ENCODE results near the gene NCAPH2. TPM values are rescaled to one million over a fixed set of nuclear protein-coding genes. Genes with fewer than 3 reads are reported as not detected.
"Not testable (repeated sequence)": the region's sequence is repeated elsewhere in the genome, so short reads cannot be mapped to it uniquely, and the experiment has no call there.

NCAPH2 gene
- total RNA-seq, 1 experiment from 2014 or later: 51.8 TPM

GRCh38 chr22:50517495-50518260 lies 9.7 kb downstream of the NCAPH2 start:
- DNase-seq (ENCODE audit: low spot score): no peak

GRCh38 chr22:50518606-50519005 lies 10.6 kb downstream of the NCAPH2 start:
- no peak for DNase-seq (ENCODE audit: low spot score)

DNA sequence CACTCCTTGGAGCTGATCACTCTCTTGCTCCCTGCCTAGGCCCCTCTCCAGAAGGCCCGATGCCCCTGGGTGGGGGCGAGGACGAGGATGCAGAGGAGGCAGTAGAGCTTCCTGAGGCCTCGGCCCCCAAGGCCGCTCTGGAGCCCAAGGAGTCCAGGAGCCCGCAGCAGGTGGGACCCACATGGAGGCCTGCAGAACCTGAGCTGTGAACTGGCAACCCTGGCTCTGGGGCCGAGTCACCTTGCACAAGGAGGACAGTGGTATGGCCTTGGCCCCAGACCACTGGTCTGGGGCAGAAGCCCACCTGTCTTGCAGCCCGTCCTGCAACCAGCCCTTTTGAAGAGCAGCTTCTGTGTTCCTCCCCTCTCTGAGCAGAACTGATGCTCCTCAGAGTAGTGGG lies 11.1 kb downstream of the NCAPH2 start:
- DNase-seq (ENCODE audit: low spot score): no peak

- DNase-seq (ENCODE audit: low spot score): not testable (repeated sequence)
Measured at GRCh38 chr22:50520184-50520583, 12.2 kb downstream of the NCAPH2 start.

GRCh38 chr22:50520826-50521453 lies 12.9 kb downstream of the NCAPH2 start:
- DNase-seq (ENCODE audit: low spot score): no peak

DNA sequence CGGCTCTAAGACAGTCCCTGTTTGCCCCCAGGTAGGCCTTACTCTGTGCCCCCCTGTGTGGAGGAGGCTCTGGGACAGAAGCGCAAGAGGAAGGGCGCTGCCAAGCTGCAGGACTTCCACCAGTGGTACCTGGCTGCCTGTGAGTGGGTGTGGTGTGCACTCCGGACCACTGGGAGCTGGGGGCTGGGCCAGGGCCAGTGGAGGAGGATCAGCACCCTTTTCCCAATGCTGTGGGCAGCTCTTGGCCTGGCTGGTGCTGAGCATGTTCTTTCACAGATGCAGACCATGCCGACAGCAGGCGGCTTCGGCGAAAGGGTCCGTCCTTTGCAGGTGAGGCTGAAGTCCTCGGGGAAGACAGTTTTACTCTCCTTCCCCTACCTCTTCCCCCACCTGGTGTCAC lies 13.7 kb downstream of the NCAPH2 start:
- no peak for DNase-seq (ENCODE audit: low spot score)

DNA sequence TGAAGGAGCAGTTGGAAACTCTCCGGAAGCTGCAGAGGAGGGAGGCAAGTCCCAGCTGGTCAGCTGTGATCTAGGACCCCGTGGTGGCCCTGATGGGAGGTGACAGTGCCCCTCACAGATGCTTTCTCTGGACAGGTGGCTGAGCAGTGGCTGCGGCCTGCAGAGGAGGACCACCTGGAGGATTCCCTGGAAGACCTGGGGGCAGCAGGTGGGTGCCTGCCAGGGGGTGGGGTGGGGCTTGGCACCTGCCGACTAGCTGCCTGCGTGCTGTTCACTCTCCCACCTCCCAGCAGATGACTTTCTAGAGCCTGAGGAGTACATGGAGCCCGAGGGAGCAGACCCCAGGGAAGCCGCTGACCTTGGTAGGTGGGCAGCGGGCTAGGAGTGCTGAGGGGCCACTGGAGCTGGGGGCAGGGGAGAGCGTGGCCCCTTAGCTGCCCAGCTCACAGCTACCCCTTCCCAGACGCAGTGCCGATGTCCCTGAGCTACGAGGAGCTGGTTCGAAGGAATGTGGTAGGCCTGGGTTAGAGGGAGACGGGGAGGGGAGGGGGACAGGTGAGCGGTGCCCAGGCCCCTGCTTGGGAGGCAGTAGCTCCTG lies 14.3 kb downstream of the NCAPH2 start:
- DNase-seq (ENCODE audit: low spot score): no peak

GRCh38 chr22:50522806-50523438 lies 14.9 kb downstream of the NCAPH2 start:
- DNase-seq (ENCODE audit: low spot score): no peak

GRCh38 chr22:50523458-50523805 lies 15.4 kb downstream of the NCAPH2 start:
- no peak for DNase-seq (ENCODE audit: low spot score)

DNA sequence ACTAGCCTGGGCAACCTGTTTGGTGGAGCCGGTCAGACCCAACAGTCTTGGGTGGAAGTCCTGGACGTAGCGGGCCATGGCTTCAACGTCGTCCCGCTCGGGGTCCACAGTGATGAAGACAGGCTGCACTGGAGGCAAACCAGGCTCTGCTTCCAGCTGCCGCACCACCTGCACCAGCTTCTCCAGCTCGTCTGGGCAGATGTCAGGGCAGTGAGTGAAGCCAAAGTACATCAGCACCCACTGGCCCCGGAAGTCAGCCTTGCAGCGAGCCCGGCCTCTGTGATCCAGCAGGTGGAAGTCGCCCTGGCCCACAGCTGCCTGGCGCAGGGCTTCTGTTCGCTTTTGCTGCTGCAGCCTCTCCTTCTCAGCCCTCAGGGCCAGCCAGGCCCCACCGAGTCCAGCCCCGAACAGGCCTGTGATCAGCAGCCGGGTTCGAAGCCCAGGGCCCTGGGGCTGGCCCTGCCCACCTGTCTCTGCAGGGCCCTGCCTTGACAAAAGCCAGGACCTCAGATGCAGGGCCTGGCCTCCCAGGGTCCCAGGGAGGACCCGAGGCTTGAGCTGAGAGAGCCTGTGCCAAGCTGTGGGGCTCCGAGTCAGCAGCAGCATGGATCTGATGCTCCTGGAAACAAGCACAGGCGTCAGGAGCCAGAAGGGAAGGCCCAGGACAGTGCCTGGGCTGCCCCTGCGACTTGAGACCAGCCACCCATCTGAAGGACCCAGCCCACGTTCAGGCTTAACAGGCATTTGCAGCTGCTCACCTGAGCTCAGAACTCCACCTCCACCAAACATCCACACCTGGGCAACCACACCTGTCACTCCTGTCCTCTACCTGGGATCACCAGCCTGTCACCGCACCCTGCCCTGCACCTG lies 16.0 kb downstream of the NCAPH2 start:
- DNase-seq (ENCODE audit: low spot score): no peak

DNA sequence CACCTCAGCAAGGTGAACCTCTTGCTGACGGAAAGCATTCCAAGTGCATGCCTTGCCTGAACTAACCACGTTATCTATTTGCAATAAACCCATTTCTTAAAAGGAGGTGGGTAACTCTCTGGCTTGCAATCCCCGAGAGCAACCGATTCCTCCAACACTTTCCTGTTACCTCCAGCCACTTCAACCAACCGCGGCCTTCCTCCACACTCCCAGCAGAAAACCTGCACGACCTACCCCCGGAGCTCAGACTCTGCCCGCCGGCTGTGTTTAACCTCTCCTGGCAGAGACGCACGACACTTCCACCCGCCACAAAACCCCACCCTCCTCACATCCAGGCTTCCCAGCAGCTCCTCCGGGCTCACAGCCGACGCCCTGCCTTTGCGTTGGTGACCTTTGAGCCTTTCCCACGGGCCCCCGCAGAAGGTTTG lies 16.7 kb downstream of the NCAPH2 start:
- DNase-seq (ENCODE audit: low spot score): no peak

- peak; percentile 75 for DNase-seq (ENCODE audit: low spot score)
Measured at GRCh38 chr22:50525104-50525857, 17.3 kb downstream of the NCAPH2 start, which contains the start of gene SCO2. TSS of gene SCO2 (minus strand) at chr22:50525598. CDS start at chr22:50524411, 1,187 bp downstream.

DNA sequence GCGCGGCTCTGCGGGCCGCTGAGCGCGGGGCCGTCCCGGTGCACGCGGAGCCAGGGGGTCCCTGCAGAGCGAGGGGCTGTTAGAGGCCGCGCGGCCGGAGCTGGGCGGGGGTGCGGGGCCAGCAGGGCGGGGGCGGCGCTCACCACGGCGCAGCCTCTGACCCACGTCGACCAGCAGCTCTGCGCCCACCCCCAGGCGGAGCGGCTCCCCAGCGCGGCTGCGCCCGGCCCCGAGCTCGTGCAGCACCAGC lies 17.8 kb downstream of the NCAPH2 start:
- DNase-seq (ENCODE audit: low spot score): no peak

- DNase-seq (ENCODE audit: low spot score): peak; percentile 46
Measured at GRCh38 chr22:50526108-50526833, 18.2 kb downstream of the NCAPH2 start.

DNA sequence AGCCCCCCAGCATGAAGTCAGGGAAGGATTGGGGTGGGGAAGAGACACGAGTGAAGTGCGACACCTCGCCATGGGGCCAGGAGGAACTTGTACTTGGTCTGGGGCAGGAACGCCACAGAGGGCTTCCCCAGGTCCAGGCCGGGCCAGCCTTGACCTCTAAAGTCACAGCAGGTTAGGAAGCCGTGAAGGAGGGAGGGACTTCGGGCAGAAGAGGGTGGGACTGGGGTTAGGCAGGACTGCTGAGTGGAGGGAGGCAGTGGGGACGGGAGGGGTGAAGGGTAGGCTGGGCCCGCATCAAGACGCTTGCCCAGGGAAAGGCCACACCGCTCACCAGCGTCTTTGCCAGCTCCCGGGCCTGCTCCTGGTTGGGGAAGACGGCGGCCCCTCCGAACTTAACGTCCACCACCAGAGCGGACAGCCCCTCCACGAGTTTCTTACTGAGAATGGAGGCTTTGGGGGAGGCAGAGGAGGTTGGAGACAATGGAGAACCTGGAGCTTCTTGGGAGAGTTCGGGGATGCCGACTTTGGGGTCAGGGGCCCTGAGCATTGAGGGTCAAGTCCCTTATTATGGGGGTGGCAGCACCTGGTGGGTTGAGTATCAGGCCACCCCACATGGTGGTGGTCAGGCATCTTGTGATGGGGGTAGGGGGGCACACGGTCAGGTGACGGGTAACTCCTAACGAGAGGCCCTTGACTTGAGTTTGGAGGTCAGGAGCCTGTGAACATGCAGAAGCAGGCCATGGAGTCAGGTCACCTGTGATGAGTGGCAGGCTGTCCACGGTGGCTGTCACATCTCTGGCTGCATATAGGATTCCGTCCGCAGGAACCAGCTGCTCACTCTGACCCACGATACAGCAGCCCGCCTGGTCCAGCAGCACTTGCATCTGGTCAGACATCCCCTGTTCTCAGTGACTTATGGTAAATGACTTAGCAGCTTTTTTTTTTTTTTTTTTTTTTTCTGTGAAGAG lies 19.1 kb downstream of the NCAPH2 start:
- DNase-seq (ENCODE audit: low spot score): no peak

DNA sequence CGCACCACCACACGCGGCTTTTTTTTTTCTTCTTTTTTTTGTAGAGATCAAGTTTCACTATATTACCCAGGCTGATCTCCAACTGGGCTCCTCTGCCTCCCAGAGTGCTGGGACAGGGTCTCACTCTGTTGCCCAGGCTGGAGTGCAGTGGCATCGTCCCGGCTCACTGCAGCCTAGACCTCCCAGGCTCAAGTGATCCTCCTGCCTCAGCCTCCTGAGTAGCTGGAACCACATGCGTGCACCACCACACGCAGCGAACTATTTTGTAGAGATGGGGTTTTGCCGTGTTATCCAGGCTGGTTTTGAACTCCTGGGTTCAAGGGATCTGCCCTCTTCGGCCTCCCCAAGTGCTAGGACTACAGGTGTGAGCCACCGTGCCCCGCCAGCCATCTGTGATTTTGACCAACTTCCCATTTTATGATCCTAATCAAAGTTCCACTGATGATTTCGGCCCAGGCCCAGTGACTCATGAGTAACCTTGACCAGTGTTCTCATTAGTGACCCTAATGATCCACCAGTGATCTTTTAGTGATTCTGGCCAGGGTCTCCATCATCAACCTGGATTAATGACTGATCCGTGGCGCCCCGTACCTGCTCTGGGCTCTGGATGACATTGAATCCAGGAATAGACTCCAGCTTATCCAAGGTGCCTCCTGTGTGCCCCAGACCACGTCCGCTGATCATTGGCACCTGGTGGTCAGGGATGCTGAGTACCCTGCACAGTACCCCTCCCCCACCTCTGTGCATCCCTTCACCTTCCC lies 20.1 kb downstream of the NCAPH2 start:
- no peak for DNase-seq (ENCODE audit: low spot score)

GRCh38 chr22:50528682-50529415 lies 20.8 kb downstream of the NCAPH2 start:
- no peak for DNase-seq (ENCODE audit: low spot score)

DNA sequence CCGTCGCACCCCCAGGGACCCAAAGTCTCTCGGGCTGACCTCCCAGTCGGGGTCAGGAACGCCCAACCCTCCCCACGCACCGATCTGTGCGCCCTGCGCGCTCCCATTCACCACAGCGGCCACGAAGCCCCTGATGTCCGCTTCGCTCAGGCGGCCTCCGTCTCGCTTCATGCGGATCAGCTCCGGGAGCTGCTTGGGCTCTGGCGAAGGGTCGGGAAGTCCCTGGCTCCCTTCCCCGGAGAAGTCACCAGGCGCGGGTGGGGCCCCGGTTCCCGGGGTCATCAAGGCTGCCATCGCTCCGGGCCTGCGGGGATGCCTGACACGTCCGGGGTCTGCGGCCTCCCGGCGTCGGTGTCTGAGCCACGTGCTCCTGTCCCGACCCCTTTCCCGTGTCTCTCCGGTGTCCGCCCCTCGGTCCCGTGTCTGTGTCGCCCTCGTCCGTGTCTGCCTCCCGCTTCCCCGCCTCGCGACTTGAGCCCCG lies 21.4 kb downstream of the NCAPH2 start:
- no peak for DNase-seq (ENCODE audit: low spot score)
